Measurements from ENCODE around the gene STARD10. TPM values are rescaled to one million over a fixed set of nuclear protein-coding genes. Genes with fewer than 3 reads are reported as not detected.

The STARD10 gene
- total RNA-seq, 2 donors from 2014 or later = 122 to 209 TPM

DNA sequence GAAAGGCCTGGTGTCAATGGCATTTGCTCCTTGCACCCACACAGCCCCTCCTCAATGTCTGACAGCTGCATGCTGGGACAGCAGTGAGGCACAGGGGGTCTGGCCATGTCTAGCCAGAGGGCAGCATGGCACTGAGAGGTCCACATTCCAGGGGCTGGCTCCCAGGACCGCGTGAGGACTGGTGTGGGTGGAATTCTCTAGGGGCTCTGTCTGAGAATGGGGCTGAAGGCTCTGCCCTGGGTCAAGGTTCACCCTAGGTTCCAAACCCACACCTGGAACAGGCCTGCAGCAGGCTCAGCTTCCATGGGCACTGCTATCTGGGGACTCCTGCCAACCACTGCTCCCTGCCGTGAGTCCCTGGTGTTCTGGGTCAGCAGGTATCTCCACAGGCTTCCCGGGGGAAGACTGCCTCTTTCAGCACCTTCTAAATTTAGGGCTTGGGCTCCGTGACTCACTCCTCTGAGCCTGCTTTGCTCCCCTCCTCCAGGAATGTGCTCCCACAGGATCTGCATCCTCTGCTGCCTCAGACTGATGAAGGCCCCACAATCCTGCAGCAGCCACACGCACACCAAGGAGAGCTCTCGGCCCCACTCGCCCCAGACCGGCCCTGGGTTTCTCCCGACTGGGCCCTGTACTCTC lies 4.2 kb downstream of the STARD10 start:
- Histone ChIP-seq H3K36me3 (replicated peaks in 1 of 2; ENCODE audit: insufficient read depth in 1 of 2, low read depth in 2 of 2) (no peaks in the 10 kb centered on the region), H3K27ac (no peak overlapping the region), H3K9me3 (no peaks in the 10 kb centered on the region), H3K27me3 (no peaks in the 10 kb centered on the region), H3K4me3 (no peak overlapping the region), H3K4me1 (peaks cover 38% of the 10 kb centered on the region)
- ATAC-seq (no peak), DNase-seq (no peak)
- intact Hi-C loops (cut with DNase I) = loop anchor here (5.0 kb wide), 1 partner anchor 62 kb away; no protein-coding TSS in a partner anchor
- TF ChIP-seq, protein P1, sequence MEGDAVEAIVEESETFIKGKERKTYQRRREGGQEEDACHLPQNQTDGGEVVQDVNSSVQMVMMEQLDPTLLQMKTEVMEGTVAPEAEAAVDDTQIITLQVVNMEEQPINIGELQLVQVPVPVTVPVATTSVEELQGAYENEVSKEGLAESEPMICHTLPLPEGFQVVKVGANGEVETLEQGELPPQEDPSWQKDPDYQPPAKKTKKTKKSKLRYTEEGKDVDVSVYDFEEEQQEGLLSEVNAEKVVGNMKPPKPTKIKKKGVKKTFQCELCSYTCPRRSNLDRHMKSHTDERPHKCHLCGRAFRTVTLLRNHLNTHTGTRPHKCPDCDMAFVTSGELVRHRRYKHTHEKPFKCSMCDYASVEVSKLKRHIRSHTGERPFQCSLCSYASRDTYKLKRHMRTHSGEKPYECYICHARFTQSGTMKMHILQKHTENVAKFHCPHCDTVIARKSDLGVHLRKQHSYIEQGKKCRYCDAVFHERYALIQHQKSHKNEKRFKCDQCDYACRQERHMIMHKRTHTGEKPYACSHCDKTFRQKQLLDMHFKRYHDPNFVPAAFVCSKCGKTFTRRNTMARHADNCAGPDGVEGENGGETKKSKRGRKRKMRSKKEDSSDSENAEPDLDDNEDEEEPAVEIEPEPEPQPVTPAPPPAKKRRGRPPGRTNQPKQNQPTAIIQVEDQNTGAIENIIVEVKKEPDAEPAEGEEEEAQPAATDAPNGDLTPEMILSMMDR (IDR thresholded peaks at IDR 0.05) = no peak
- TF ChIP-seq POLR2A (IDR thresholded peaks at IDR 0.05) = no peak
- 73 to 89% methylated on average over 5 to 10 of the region's 10 CpGs for WGBS, 2 donors

DNA sequence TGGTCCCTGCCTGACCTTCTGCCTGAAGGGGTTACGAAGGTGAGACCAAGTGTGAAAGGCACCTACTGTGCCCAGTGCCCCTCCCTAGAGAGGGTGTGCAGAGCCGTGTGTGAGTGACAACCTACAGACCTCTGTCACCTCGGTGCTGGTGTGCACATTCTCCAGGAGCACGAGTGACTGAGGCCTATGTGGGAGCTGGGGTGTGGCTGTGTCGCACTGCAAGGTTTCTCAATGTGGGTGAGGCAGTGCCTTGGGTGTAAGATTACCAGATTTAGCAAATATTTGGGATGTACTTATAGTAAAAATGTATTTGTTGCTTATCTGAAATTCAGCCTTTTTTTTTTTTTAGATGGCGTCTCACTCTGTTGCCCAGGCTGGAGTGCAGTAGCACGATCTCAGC lies 5.6 kb downstream of the STARD10 start:
- WGBS, 2 donors = 62 to 73% methylated on average over 6 to 7 of the region's 7 CpGs
- H3K4me1 ChIP-seq = peaks cover 29% of the 10 kb centered on the region

DNA sequence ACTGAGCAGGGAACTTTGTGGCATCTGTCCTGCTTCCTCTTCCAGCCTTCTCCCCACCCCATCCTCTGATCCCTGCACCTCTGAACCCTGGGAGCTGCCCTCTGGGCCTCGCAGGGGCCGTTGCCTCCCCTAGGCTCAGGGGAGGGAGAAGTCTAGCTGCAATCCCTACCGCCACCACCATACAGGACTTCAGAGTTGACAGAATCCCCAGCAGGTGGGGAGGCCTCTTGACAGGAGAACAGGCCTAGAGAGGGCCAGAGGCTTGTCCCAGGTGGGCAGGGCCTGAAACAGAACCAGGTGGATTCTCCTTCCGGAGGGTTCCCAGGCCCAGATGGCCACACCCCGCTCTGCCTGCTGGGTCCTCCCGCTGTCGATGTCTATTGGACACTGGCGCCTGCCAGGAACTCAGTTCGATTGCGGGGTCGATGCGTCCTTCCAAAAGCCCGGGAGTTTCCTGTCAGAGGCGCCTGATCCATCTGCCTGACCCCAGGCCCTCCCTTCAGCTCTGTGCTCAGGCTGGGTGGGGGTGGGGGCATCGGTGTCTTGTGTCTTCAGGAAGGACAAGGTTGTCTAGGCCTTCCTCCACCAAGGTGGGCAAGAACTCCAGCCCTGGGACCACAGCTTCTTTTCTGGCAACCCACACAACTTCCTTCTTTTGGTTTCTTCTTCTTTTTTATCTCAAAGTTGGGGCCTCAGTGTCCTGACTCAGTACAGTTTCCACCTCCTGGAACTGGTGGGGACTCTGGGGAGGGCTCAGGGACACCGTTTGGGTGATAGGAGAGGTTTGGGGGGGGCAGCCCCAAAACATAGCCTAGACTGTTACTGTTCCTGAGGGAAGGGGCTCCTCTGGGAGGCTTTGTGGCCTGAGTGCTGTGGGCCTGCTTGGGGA lies 6.4 kb downstream of the STARD10 start:
- intact Hi-C loops (cut with DNase I) = loop anchor here (5.0 kb wide), 1 partner anchor 60 kb away; no protein-coding TSS in a partner anchor
- 41 to 63% methylated on average over 6 to 16 of the region's 16 CpGs for WGBS, 2 donors
- no peaks in the 10 kb centered on the region for H3K9me3 ChIP-seq
- peaks cover 26% of the 10 kb centered on the region for H3K4me1 ChIP-seq
- DNase-seq (peak; percentile 49 to 74 (median 60)), ATAC-seq (peak; percentile 74)
- peak; percentile 6 to 36 (median 20) for TF ChIP-seq POLR2A (IDR thresholded peaks at IDR 0.05)
- TF ChIP-seq, protein P1 (IDR thresholded peaks at IDR 0.05) = peak in 4 of 7 experiments; percentile 29 to 43 (median 34)
- H3K4me3 ChIP-seq = no peak overlapping the region
- H3K27ac ChIP-seq = peak overlapping the region; percentile 41 to 74 (median 52)
- H3K27me3 ChIP-seq = no peaks in the 10 kb centered on the region
- no peaks in the 10 kb centered on the region for H3K36me3 ChIP-seq (replicated peaks in 1 of 2; ENCODE audit: insufficient read depth in 1 of 2, low read depth in 2 of 2)

More for the DNA sequence above, 5.6 kb downstream of the STARD10 start:
- intact Hi-C loops (cut with DNase I) = loop anchor here (5.0 kb wide), 1 partner anchor 61 kb away; no protein-coding TSS in a partner anchor
- H3K27ac ChIP-seq = peak overlapping the region in 1 of 4 donors; percentile 61
- TF ChIP-seq POLR2A (IDR thresholded peaks at IDR 0.05) = no peak
- TF ChIP-seq, protein P1 (IDR thresholded peaks at IDR 0.05) = no peak
- ATAC-seq (no peak), DNase-seq (no peak)
- H3K27me3 ChIP-seq = no peaks in the 10 kb centered on the region
- no peaks in the 10 kb centered on the region for H3K9me3 ChIP-seq
- H3K36me3 ChIP-seq (replicated peaks in 1 of 2; ENCODE audit: insufficient read depth in 1 of 2, low read depth in 2 of 2) = no peaks in the 10 kb centered on the region
- H3K4me3 ChIP-seq = no peak overlapping the region

DNA sequence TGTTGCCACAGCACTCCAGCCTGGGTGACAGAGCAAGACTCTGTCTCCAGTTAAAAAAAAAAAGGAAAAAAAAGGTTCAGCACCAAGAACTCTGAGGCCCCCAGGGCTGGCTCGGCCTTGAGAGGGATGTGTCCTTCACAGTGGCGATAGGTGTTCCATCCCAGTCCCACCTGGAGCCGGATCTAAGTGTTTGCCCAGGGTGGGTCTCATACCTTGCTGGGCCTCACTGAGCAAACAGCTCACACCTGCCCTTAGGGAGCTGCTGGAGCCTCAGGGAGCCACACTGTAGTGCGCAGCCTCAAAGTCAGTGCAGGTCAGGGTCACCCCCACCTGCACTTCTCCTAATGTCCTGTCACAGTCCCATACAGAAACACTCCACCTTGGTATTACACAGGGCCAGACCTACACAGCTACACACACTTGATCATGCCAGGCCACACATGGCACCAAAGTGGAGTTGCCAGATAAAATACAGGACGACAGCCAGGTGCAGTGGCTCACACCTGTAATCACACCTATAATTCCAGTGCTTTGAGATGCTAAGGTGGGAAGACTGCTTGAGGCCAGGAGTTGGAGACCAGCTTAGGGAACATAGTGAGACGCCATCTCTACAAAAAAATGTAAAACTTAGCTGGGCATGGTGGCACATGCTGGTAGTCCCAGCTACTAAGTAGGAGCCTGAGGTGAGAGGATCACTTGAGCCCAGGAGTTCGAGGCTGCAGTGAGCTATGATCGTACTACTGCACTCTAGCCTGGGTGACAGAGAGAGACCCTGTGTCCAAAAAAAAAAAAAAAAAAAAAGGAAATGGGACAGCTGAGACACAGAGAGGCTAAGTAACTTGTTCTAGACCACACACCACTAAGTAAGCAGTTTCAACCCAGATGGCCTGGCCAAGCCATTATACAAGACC lies 7.3 kb downstream of the STARD10 start:
- no peaks in the 10 kb centered on the region for H3K9me3 ChIP-seq
- H3K4me3 ChIP-seq = no peak overlapping the region
- intact Hi-C loops (cut with DNase I) = loop anchor here (5.0 kb wide), 1 partner anchor 59 kb away; no protein-coding TSS in a partner anchor
- H3K27ac ChIP-seq = peak overlapping the region; percentile 41 to 74 (median 56)
- WGBS, 2 donors = 41 to 57% methylated on average over 8 of the region's 8 CpGs
- peaks cover 33% of the 10 kb centered on the region for H3K4me1 ChIP-seq
- no peaks in the 10 kb centered on the region for H3K36me3 ChIP-seq (replicated peaks in 1 of 2; ENCODE audit: insufficient read depth in 1 of 2, low read depth in 2 of 2)
- no peaks in the 10 kb centered on the region for H3K27me3 ChIP-seq
- DNase-seq (peak in 3 of 4 donors; percentile 48 to 79 (median 55)), ATAC-seq (no peak)
- no peak for TF ChIP-seq POLR2A (IDR thresholded peaks at IDR 0.05)
- TF ChIP-seq, protein P1 (IDR thresholded peaks at IDR 0.05) = peak in 1 of 7 experiments; percentile 12
